Keratinocyte (primary cell): ENCODE results near the gene FHOD3. TPM values are rescaled to one million over a fixed set of nuclear protein-coding genes. Genes with fewer than 3 reads are reported as not detected.

Source experiments
- DNase-seq: peaks from one replicate; pipeline ENCODE4 v3.0.0-alpha.2; 2011; ENCODE audit warnings: low read depth, missing footprints, low spot score
- FAIRE-seq: peaks from 2 replicates; lab custom pipeline; 2011; peaks lifted over from hg19 to GRCh38; lab: Jason Lieb, UNC
- H2AFZ ChIP-seq: 2 replicates; pipeline ENCODE4 v1.6.0; 2012; ENCODE audit warnings: low read length, control low read depth, inconsistent platforms; ENCODE audit not compliant: control insufficient read depth
- H3K27ac ChIP-seq: 2 replicates; pipeline ENCODE4 v1.5.1; 2011; ENCODE audit warnings: low read length; ENCODE audit not compliant: control insufficient read depth, insufficient read depth
- H3K27me3 ChIP-seq: 3 replicates; pipeline ENCODE4 v1.6.0; 2011; ENCODE audit warnings: low read length; ENCODE audit not compliant: control insufficient read depth, insufficient read depth; ENCODE audit errors: extremely low read depth
- H3K36me3 ChIP-seq, 2 experiments: 2 replicates in 1 of 2; 3 replicates in 1 of 2; pipeline ENCODE4 v1.5.1; 2011; ENCODE audit warnings: low read length in 2 of 2, mild to moderate bottlenecking in 1 of 2; ENCODE audit not compliant: control insufficient read depth in 2 of 2, insufficient read depth in 2 of 2; ENCODE audit errors: extremely low read depth in 1 of 2
- H3K4me1 ChIP-seq: 3 replicates; pipeline ENCODE4 v1.5.1; 2011; ENCODE audit warnings: low read length; ENCODE audit not compliant: control insufficient read depth, insufficient read depth; ENCODE audit errors: extremely low read depth
- H3K4me2 ChIP-seq: 3 replicates; pipeline ENCODE4 v1.6.0; 2011; ENCODE audit warnings: low read depth, low read length; ENCODE audit not compliant: control insufficient read depth, insufficient read depth; ENCODE audit errors: extremely low read depth
- H3K4me3 ChIP-seq, 3 experiments: fragments of 200-600 bp in 1 of 3; sonication (generic) in 1 of 3; 2 replicates in 2 of 3; 3 replicates in 1 of 3; pipeline ENCODE4 v1.5.1; 2011 to 2016; ENCODE audit warnings: low read length in 3 of 3, mild to moderate bottlenecking in 3 of 3, control low read depth in 2 of 3, inconsistent platforms in 1 of 3, low read depth in 1 of 3, mixed read lengths in 1 of 3, mixed run types in 1 of 3, moderate library complexity in 1 of 3; ENCODE audit not compliant: control insufficient read depth in 2 of 3, insufficient read depth in 2 of 3; ENCODE audit errors: extremely low read depth in 1 of 3
- H3K79me2 ChIP-seq: 2 replicates; pipeline ENCODE4 v1.6.0; 2012; ENCODE audit warnings: low read length; ENCODE audit not compliant: control insufficient read depth, insufficient read depth
- H3K9ac ChIP-seq: 3 replicates; pipeline ENCODE4 v1.6.0; 2011; ENCODE audit warnings: low read length; ENCODE audit not compliant: control insufficient read depth, insufficient read depth; ENCODE audit errors: extremely low read depth
- H3K9me1 ChIP-seq: 3 replicates; pipeline ENCODE4 v1.6.0; 2011; ENCODE audit warnings: low read length; ENCODE audit not compliant: control insufficient read depth, insufficient read depth; ENCODE audit errors: extremely low read depth
- H3K9me3 ChIP-seq: 2 replicates; pipeline ENCODE4 v1.5.1; 2012; ENCODE audit warnings: low read depth, low read length; ENCODE audit not compliant: control insufficient read depth
- H4K20me1 ChIP-seq: 3 replicates; pipeline ENCODE4 v1.6.0; 2011; ENCODE audit warnings: low read length; ENCODE audit not compliant: control insufficient read depth, insufficient read depth; ENCODE audit errors: extremely low read depth
- EZH2 ChIP-seq: IDR thresholded peaks from one replicate; pipeline ENCODE4 v1.6.1; 2012; ENCODE audit warnings: inconsistent platforms, mild to moderate bottlenecking, low read length, moderate library complexity
- dilution Hi-C: fragments of 300-500 bp; cut with MboI; formaldehyde crosslinking; loops from one replicate; pipeline ENCODE4 v1.7.0; 2020; ENCODE audit warnings: low sequenced_read_pairs; ENCODE audit not compliant: extremely low pct_ligation_motif_present
- polyA plus RNA-seq, 5 experiments: library from polyadenylated mRNA; depleted of rRNA in 3 of 5; stranded (reverse) in 3 of 5; stranded (forward) in 1 of 5; unstranded in 1 of 5; fragments of >200 nt; gene quantifications; 1 replicate in 1 of 5; 2 replicates in 3 of 5; 3 replicates in 1 of 5; pipeline versions ENCODE4 v1.2.1 to v1.2.3, GENCODE V29; 2011 to 2012; ENCODE audit warnings: missing spikeins in 2 of 5, low read depth in 1 of 5, low replicate concordance in 1 of 5
- TF ChIP-seq, protein P1 (sequence below), 3 experiments: IDR thresholded peaks in 1 of 3; conservative IDR thresholded peaks in 1 of 3; optimal IDR thresholded peaks in 1 of 3; 2 replicates in 2 of 3; 3 replicates in 1 of 3; pipeline versions ENCODE3 to v1.5.1; 2011; ENCODE audit warnings: low read length in 3 of 3, mild to moderate bottlenecking in 3 of 3, moderate library complexity in 2 of 3, control low read depth in 1 of 3, inconsistent platforms in 1 of 3; ENCODE audit not compliant: insufficient read depth in 2 of 3; ENCODE audit errors: extremely low read depth in 1 of 3

FHOD3 gene
- polyA plus RNA-seq, 1 donor (not counting 4 experiments of a cell fraction or from before 2014, with no cell fraction given) = 7.7 TPM

DNA sequence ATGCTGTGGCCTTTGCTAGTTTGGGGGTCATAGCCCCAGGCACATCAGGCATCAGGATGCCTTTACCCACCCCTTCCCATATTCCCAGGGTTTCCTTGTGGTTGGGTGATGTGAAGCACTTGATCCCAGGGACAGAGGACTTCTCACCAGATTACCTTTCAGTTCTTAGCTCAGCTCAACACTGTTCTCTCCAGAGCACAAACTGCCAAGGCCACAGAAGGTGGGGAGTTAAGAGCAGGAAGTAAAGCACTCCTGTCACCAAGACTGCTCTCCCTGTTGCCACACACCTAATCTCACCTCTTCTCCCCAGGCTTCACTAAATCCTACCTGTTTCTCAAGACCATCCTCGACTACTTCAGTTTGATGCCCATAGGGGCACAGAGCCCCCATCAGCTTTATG, 25.9 kb downstream of the FHOD3 start:
- Histone ChIP-seq H3K9me1 (peaks cover 2% of the 10 kb centered on the region), H3K4me3 (no peak overlapping the region), H3K4me2 (no peak overlapping the region), H3K79me2 (peaks cover 5% of the 10 kb centered on the region), H3K9ac (no peak overlapping the region), H4K20me1 (no peaks in the 10 kb centered on the region), H3K9me3 (no peaks in the 10 kb centered on the region), H3K27me3 (no peaks in the 10 kb centered on the region), H3K4me1 (peaks cover 11% of the 10 kb centered on the region), H3K36me3 (no peaks in the 10 kb centered on the region), H2AFZ (no peak overlapping the region), H3K27ac (no peak overlapping the region)
- DNase-seq (no peak), FAIRE-seq (peak; percentile 34)
- TF ChIP-seq, protein P1, sequence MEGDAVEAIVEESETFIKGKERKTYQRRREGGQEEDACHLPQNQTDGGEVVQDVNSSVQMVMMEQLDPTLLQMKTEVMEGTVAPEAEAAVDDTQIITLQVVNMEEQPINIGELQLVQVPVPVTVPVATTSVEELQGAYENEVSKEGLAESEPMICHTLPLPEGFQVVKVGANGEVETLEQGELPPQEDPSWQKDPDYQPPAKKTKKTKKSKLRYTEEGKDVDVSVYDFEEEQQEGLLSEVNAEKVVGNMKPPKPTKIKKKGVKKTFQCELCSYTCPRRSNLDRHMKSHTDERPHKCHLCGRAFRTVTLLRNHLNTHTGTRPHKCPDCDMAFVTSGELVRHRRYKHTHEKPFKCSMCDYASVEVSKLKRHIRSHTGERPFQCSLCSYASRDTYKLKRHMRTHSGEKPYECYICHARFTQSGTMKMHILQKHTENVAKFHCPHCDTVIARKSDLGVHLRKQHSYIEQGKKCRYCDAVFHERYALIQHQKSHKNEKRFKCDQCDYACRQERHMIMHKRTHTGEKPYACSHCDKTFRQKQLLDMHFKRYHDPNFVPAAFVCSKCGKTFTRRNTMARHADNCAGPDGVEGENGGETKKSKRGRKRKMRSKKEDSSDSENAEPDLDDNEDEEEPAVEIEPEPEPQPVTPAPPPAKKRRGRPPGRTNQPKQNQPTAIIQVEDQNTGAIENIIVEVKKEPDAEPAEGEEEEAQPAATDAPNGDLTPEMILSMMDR (optimal IDR thresholded peaks at IDR 0.05 in 1 of 3, IDR thresholded peaks at IDR 0.05 in 1 of 3, conservative IDR thresholded peaks at IDR 0.05 in 1 of 3; ENCODE audit: extremely low read depth in 1 of 3, insufficient read depth in 2 of 3, low read length in 3 of 3) = no peak
- no peak for TF ChIP-seq EZH2
- dilution Hi-C loops = no loop called here

DNA sequence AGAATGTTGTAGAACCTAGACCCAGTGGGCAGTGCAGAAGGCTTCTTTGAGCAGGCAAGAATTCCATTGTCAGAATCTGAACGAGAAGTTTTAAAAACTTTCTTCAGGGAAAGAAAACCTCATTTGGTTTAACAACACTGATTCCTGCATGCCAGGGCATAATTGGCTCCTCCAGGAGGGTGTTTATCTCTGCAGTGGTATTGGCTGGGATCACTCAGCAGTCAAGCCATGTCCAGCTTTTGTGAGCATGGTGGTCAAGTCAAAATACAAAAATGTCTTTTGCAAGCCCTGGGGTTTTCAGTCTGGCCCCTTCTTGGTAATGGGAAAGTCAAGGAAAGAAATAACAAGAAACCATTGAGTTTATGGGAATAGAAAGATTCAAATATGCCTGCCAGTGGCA, 28.3 kb downstream of the FHOD3 start:
- H3K4me1 ChIP-seq = peaks cover 11% of the 10 kb centered on the region
- no peak overlapping the region for H3K9ac ChIP-seq
- TF ChIP-seq, protein P1 (optimal IDR thresholded peaks at IDR 0.05 in 1 of 3, IDR thresholded peaks at IDR 0.05 in 1 of 3, conservative IDR thresholded peaks at IDR 0.05 in 1 of 3; ENCODE audit: extremely low read depth in 1 of 3, insufficient read depth in 2 of 3, low read length in 3 of 3) = no peak
- TF ChIP-seq EZH2 = no peak
- dilution Hi-C loops = no loop called here
- H3K36me3 ChIP-seq = no peaks in the 10 kb centered on the region
- no peak overlapping the region for H3K27ac ChIP-seq
- FAIRE-seq = no peak
- no peak overlapping the region for H3K4me3 ChIP-seq
- peaks cover 5% of the 10 kb centered on the region for H3K79me2 ChIP-seq
- H4K20me1 ChIP-seq = no peaks in the 10 kb centered on the region
- H3K4me2 ChIP-seq = no peak overlapping the region
- H3K27me3 ChIP-seq = no peaks in the 10 kb centered on the region
- peaks cover 2% of the 10 kb centered on the region for H3K9me1 ChIP-seq
- no peak overlapping the region for H2AFZ ChIP-seq
- no peaks in the 10 kb centered on the region for H3K9me3 ChIP-seq
- no peak for DNase-seq
